GM18502 (cell line): ENCODE results near the gene PRDM16.

Source experiments
- ATAC-seq: cut with Tn5 transposase; IDR thresholded peaks from one replicate; pipeline ENCODE4 v1.9.1; 2021; ENCODE audit warnings: mild to moderate bottlenecking; ENCODE audit not compliant: unreplicated experiment, poor library complexity

The PRDM16 gene

GRCh38 chr1:3051270-3052268, 17.4 kb upstream of the PRDM16 start:
- ATAC-seq, result no peak

- no peak for ATAC-seq
Measured at GRCh38 chr1:3052501-3052900, 16.5 kb upstream of the PRDM16 start.

- no peak for ATAC-seq
Measured at GRCh38 chr1:3053366-3053980, 15.5 kb upstream of the PRDM16 start.

- no peak for ATAC-seq
Measured at GRCh38 chr1:3053986-3054385, 15.0 kb upstream of the PRDM16 start.

GRCh38 chr1:3054474-3054873, 14.5 kb upstream of the PRDM16 start:
- no peak for ATAC-seq

GRCh38 chr1:3055051-3055450, 14.0 kb upstream of the PRDM16 start:
- no peak for ATAC-seq

GRCh38 chr1:3056641-3057040, 12.4 kb upstream of the PRDM16 start:
- no peak for ATAC-seq

- no peak for ATAC-seq
Measured at GRCh38 chr1:3058263-3059030, 10.6 kb upstream of the PRDM16 start.

- ATAC-seq, result no peak
Measured at GRCh38 chr1:3060127-3060526, 8.9 kb upstream of the PRDM16 start.

GRCh38 chr1:3060601-3061551, 8.1 kb upstream of the PRDM16 start:
- ATAC-seq, result no peak

- no peak for ATAC-seq
Measured at GRCh38 chr1:3061566-3061965, 7.4 kb upstream of the PRDM16 start.

- no peak for ATAC-seq
Measured at GRCh38 chr1:3061981-3062615, 6.9 kb upstream of the PRDM16 start.

- ATAC-seq, result no peak
Measured at GRCh38 chr1:3062616-3063378, 6.2 kb upstream of the PRDM16 start.

- ATAC-seq, result no peak
Measured at GRCh38 chr1:3063379-3064295, 5.4 kb upstream of the PRDM16 start.

GRCh38 chr1:3064296-3064850, 4.6 kb upstream of the PRDM16 start:
- no peak for ATAC-seq

- no peak for ATAC-seq
Measured at GRCh38 chr1:3064901-3065300, 4.1 kb upstream of the PRDM16 start.

GRCh38 chr1:3065396-3065795, 3.6 kb upstream of the PRDM16 start:
- no peak for ATAC-seq
